Measurements from ENCODE around the gene PRR7.

PRR7 gene

DNA sequence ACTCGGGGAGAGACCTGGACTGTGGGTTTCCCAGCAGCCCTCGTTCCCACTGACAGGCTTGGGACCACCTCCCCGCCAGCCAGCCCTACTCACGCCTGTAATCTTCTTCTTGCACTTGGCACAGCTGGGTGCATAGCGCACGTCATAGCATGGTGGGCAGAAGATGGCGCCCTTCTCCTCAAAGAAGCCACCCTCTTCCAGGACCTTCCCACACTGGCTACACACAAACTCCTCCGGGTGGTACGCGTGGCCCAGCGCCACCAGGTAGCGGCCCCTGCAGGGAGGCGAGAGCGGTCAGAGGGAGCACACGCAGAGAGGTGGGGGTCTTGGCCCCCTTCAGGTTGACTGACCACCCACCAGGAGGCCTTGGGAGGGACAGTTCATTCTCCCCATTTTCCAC lies 41.4 kb downstream of the PRR7 start:
- TF ChIP-seq, protein P1, sequence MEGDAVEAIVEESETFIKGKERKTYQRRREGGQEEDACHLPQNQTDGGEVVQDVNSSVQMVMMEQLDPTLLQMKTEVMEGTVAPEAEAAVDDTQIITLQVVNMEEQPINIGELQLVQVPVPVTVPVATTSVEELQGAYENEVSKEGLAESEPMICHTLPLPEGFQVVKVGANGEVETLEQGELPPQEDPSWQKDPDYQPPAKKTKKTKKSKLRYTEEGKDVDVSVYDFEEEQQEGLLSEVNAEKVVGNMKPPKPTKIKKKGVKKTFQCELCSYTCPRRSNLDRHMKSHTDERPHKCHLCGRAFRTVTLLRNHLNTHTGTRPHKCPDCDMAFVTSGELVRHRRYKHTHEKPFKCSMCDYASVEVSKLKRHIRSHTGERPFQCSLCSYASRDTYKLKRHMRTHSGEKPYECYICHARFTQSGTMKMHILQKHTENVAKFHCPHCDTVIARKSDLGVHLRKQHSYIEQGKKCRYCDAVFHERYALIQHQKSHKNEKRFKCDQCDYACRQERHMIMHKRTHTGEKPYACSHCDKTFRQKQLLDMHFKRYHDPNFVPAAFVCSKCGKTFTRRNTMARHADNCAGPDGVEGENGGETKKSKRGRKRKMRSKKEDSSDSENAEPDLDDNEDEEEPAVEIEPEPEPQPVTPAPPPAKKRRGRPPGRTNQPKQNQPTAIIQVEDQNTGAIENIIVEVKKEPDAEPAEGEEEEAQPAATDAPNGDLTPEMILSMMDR (IDR thresholded peaks at IDR 0.05; ENCODE audit: low read depth, low read length), result no peak

DNA sequence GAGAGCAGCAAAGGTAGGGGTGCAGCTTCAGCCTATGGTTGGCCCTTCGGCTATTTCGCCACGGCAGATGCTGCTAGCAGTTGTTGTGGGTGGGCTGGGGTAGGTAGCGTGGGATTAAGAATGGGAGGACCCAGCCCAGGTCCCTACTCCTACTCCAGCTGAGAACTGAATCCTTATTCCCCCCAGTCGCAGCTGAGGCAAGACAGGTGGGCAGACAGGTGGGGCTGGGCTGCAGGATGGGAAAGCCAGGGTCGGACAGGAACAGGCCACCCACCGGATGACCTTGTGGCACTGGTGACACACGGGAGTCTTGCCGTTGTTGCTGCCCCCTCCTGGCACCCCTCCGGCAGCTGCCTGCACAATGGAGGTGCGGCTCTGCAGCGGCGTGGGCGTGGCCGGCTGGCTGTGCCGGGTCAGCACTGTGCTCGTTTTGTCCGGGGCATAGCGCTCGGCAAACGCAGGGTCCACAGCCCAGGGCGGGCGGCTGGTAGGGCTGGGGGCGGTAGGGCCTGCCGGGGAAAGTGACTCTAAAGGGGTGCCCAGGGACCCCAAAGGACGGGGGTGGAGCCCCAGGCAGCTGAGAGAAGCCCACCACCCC lies 42.6 kb downstream of the PRR7 start:
- H3K4me3 ChIP-seq (ENCODE audit: low read depth, low read length), result no peak overlapping the region
- TF ChIP-seq, protein P1 (IDR thresholded peaks at IDR 0.05; ENCODE audit: low read depth, low read length), result no peak

More for the DNA sequence above, 41.4 kb downstream of the PRR7 start:
- no peak overlapping the region for H3K4me3 ChIP-seq (ENCODE audit: low read depth, low read length)

DNA sequence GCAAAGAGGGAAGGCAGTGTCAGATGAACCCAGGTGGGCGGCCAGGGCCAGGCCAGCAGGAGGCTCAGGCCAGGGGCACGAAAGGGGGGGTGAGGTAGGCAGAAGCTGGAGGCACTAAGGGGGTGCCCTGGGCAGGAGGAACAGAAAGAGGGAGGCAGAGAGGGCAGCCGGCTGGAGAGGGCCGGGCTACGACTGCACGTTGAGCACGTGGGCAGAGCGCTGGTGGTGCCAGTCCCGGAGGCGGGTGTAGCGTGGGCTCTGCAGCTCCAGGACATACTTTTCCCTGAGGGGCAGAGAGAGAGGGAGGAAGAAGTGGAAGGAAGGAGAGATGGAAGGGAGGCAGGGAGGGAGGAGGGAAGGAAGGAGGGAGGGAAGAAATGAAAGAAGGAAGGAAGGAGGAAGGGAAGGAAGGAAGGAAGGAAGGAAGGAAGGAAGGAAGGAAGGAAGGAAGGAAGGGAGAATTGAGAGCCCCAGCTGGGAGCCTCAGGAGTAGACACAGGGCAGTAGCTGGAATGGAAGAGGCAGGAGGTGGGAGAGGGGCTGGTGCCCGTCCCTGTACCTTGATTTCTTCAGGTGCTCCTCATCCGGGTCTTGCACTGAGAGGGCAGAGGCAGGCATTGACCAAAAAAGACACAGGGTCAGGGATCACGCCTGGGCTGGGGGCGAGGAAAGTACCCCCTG lies 43.8 kb downstream of the PRR7 start:
- TF ChIP-seq, protein P1 (IDR thresholded peaks at IDR 0.05; ENCODE audit: low read depth, low read length), result no peak
- no peak overlapping the region for H3K4me3 ChIP-seq (ENCODE audit: low read depth, low read length)

DNA sequence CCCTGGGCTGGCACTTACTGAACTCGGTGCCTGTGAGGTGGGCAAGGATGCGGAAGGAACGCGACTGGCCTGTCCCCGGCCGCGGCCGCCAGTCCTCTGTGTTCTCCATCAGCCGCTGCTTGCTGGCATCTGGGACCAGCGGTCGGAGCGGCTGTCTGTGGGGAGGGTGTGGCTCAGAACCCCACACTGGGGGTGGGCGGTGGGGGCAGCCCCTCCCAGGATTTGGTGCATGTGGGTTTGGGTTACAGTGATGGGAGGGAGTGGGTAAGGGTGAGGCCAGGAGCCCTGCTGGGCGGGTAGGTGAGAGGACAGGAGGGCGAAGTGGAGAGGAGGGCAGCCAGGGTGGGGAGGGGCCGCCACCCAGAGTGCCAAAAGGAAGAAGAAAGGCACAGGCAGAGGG lies 44.4 kb downstream of the PRR7 start:
- H3K4me3 ChIP-seq (ENCODE audit: low read depth, low read length), result no peak overlapping the region
- TF ChIP-seq, protein P1 (IDR thresholded peaks at IDR 0.05; ENCODE audit: low read depth, low read length), result no peak

DNA sequence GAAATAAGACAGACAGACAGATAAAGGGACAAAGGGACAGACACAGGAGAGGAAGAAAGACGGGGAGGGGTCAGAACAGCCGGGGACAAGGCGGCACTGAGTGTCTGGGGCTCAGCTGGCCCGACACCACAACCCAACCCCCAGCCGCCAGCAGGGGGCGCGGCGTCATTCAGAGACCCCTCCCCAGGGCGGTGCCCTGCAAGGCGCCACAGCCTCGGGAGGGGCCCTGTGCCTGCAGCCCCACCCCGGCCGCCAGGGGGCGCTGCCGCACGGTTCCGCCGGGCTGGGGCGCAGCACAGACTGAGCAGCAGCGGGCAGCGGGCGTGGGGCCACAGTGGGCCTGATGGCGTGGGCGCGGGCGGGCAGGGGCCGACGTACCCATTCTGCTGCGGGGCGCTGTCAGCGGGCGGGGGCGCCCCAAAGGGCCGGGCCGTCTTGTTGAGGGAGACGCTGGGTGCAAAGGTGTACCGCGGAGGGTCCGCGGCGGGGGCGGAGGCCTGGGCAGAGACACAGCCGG lies 44.9 kb downstream of the PRR7 start:
- no peak overlapping the region for H3K4me3 ChIP-seq (ENCODE audit: low read depth, low read length)
- TF ChIP-seq, protein P1 (IDR thresholded peaks at IDR 0.05; ENCODE audit: low read depth, low read length), result peak; percentile 79

- no peak overlapping the region for H3K4me3 ChIP-seq (ENCODE audit: low read depth, low read length)
- TF ChIP-seq, protein P1 (IDR thresholded peaks at IDR 0.05; ENCODE audit: low read depth, low read length), result no peak
Observed at GRCh38 chr5:177491983-177492746, 45.6 kb downstream of the PRR7 start.

Data from WI38 (cell line).